HEK293 (cell line): ENCODE measurements around the gene SCN3A.

Experiments
- CTCF ChIA-PET: fragments of 350-600 bp; formaldehyde crosslinking; extraction: SDS; loops from one replicate; lab custom pipeline; 2021; ENCODE audit warnings: antibody characterized with exemption; lab: Yijun Ruan, JAX
- POLR2A ChIA-PET: fragments of 300-600 bp; formaldehyde crosslinking; extraction: SDS; loops from one replicate; lab custom pipeline; 2020; ENCODE audit warnings: antibody characterized with exemption, inconsistent platforms; lab: Yijun Ruan, JAX
- H3K27ac ChIP-seq: fragments of 200-500 bp; sonication (Bioruptor generic); 2 replicates; pipeline ENCODE4 v1.5.1; 2014; ENCODE audit warnings: low read depth, low read length, control low read depth, inconsistent platforms; ENCODE audit errors: extremely low read depth
- H3K36me3 ChIP-seq, 2 experiments: fragments of 200-500 bp in 1 of 2; sonication (Bioruptor generic) in 1 of 2; 1 replicate in 1 of 2; 2 replicates in 1 of 2; pipeline ENCODE4 v1.5.1; 2014 to 2017; ENCODE audit warnings: inconsistent platforms in 2 of 2, low read length in 2 of 2; ENCODE audit not compliant: control insufficient read depth in 2 of 2, insufficient read depth in 1 of 2
- H3K4me1 ChIP-seq: fragments of 200-500 bp; sonication (Bioruptor generic); 2 replicates; pipeline ENCODE4 v1.5.1; 2014; ENCODE audit warnings: mild to moderate bottlenecking, low read length, inconsistent platforms; ENCODE audit not compliant: control insufficient read depth, insufficient read depth
- H3K4me3 ChIP-seq: 2 replicates; pipeline ENCODE4 v1.5.1; 2011; ENCODE audit warnings: low read depth, mild to moderate bottlenecking, control low read depth, low read length, moderate library complexity
- H3K9me3 ChIP-seq: fragments of 200-500 bp; sonication (Bioruptor generic); 2 replicates; pipeline ENCODE4 v1.5.1; 2014; ENCODE audit warnings: low read depth, low read length, inconsistent platforms; ENCODE audit not compliant: control insufficient read depth, insufficient read depth
- CTCF ChIP-seq: fragments of 450-650 bp; formaldehyde crosslinking; IDR thresholded peaks from 2 replicates; pipeline ENCODE4 v1.5.1; 2016; ENCODE audit warnings: missing biosample characterization, missing genetic modification characterization
- EGR2 ChIP-seq: fragments of 450-650 bp; formaldehyde crosslinking; IDR thresholded peaks from 2 replicates; pipeline ENCODE4 v1.5.1; 2016; ENCODE audit warnings: low read depth, missing biosample characterization, missing genetic modification characterization
- GLI4 ChIP-seq: fragments of 450-650 bp; formaldehyde crosslinking; IDR thresholded peaks from 2 replicates; pipeline ENCODE4 v1.5.1; 2016; ENCODE audit warnings: missing biosample characterization, missing genetic modification characterization
- KLF16 ChIP-seq: fragments of 450-650 bp; formaldehyde crosslinking; IDR thresholded peaks from 2 replicates; pipeline ENCODE4 v1.5.1; 2017; ENCODE audit warnings: missing biosample characterization, missing genetic modification characterization
- KLF17 ChIP-seq: fragments of 450-650 bp; formaldehyde crosslinking; IDR thresholded peaks from 2 replicates; pipeline ENCODE4 v1.5.1; 2016; ENCODE audit warnings: missing biosample characterization, missing genetic modification characterization
- MEIS1 ChIP-seq: sonication (generic); formaldehyde crosslinking; IDR thresholded peaks from 2 replicates; pipeline ENCODE4 v1.8.1; 2022; ENCODE audit warnings: missing genetic modification reagents, mild to moderate bottlenecking, borderline replicate concordance
- OSR2 ChIP-seq: fragments of 450-650 bp; formaldehyde crosslinking; IDR thresholded peaks from 2 replicates; pipeline ENCODE4 v1.5.1; 2016; ENCODE audit warnings: missing biosample characterization, missing genetic modification characterization
- PRDM1 ChIP-seq: fragments of 450-650 bp; formaldehyde crosslinking; IDR thresholded peaks from 2 replicates; pipeline ENCODE4; 2016; ENCODE audit warnings: missing biosample characterization, missing genetic modification characterization
- YY2 ChIP-seq: fragments of 450-650 bp; formaldehyde crosslinking; IDR thresholded peaks from 2 replicates; pipeline ENCODE4 v1.5.1; 2016; ENCODE audit warnings: missing biosample characterization, missing genetic modification characterization
- ZBTB48 ChIP-seq: fragments of 450-650 bp; formaldehyde crosslinking; IDR thresholded peaks from 2 replicates; pipeline ENCODE4 v1.5.1; 2016; ENCODE audit warnings: missing biosample characterization, missing genetic modification characterization
- ZNF112 ChIP-seq: fragments of 450-650 bp; formaldehyde crosslinking; IDR thresholded peaks from 2 replicates; pipeline ENCODE4 v1.5.0; 2017; ENCODE audit warnings: missing biosample characterization, missing genetic modification characterization
- ZNF148 ChIP-seq: fragments of 450-650 bp; formaldehyde crosslinking; IDR thresholded peaks from 2 replicates; pipeline ENCODE4 v1.5.0; 2017; ENCODE audit warnings: missing biosample characterization, missing genetic modification characterization, borderline replicate concordance
- ZNF18 ChIP-seq: fragments of 450-650 bp; formaldehyde crosslinking; IDR thresholded peaks from 2 replicates; pipeline ENCODE4 v1.5.1; 2016; ENCODE audit warnings: missing biosample characterization, missing genetic modification characterization
- ZNF202 ChIP-seq: fragments of 450-650 bp; formaldehyde crosslinking; IDR thresholded peaks from 2 replicates; pipeline ENCODE4 v1.5.1; 2016; ENCODE audit warnings: missing biosample characterization, missing genetic modification characterization, borderline replicate concordance
- ZNF354C ChIP-seq: fragments of 450-650 bp; formaldehyde crosslinking; IDR thresholded peaks from 2 replicates; pipeline ENCODE4 v1.5.1; 2016; ENCODE audit warnings: missing biosample characterization, missing genetic modification characterization, low read depth, borderline replicate concordance
- ZNF391 ChIP-seq: fragments of 450-650 bp; formaldehyde crosslinking; IDR thresholded peaks from 2 replicates; pipeline ENCODE4 v1.5.1; 2016; ENCODE audit warnings: low read depth, missing biosample characterization, missing genetic modification characterization, borderline replicate concordance
- ZNF416 ChIP-seq: fragments of 450-650 bp; formaldehyde crosslinking; IDR thresholded peaks from 2 replicates; pipeline ENCODE4 v1.5.1; 2016; ENCODE audit warnings: missing biosample characterization, missing genetic modification characterization
- ZNF449 ChIP-seq: fragments of 450-650 bp; formaldehyde crosslinking; IDR thresholded peaks from 2 replicates; pipeline ENCODE4 v1.5.1; 2017; ENCODE audit warnings: missing biosample characterization, mild to moderate bottlenecking, missing genetic modification characterization, moderate library complexity
- ZNF48 ChIP-seq: fragments of 450-650 bp; formaldehyde crosslinking; IDR thresholded peaks from 2 replicates; pipeline ENCODE4 v1.5.1; 2016; ENCODE audit warnings: missing biosample characterization, missing genetic modification characterization
- ZNF530 ChIP-seq: fragments of 450-650 bp; formaldehyde crosslinking; IDR thresholded peaks from 2 replicates; pipeline ENCODE4 v1.5.1; 2016; ENCODE audit warnings: low read depth, missing biosample characterization, missing genetic modification characterization
- ZNF596 ChIP-seq: fragments of 450-650 bp; IDR thresholded peaks from 2 replicates; pipeline ENCODE4 v1.5.0; 2018; ENCODE audit warnings: missing biosample characterization, mild to moderate bottlenecking, missing genetic modification characterization, moderate library complexity
- ZNF664 ChIP-seq: fragments of 450-650 bp; formaldehyde crosslinking; IDR thresholded peaks from 2 replicates; pipeline ENCODE4 v1.5.1; 2016; ENCODE audit warnings: missing biosample characterization, missing genetic modification characterization
- ZNF704 ChIP-seq: fragments of 450-650 bp; formaldehyde crosslinking; IDR thresholded peaks from 2 replicates; pipeline ENCODE4 v1.5.1; 2016; ENCODE audit warnings: missing biosample characterization, missing genetic modification characterization
- ZNF777 ChIP-seq: fragments of 450-650 bp; formaldehyde crosslinking; IDR thresholded peaks from 2 replicates; pipeline ENCODE4 v1.5.1; 2017; ENCODE audit warnings: missing biosample characterization, missing genetic modification characterization, borderline replicate concordance

Gene SCN3A

GRCh38 chr2:165196411-165196810 lies 7.4 kb downstream of the SCN3A start:
- CTCF ChIA-PET: interaction anchor here (0.8 to 13.0 kb wide), 2 partner anchors 7 to 180 kb away, joined by 3 to 236 read pairs; partner anchors contain the start of gene SCN3A
- H3K9me3 ChIP-seq: no peaks in the 10 kb centered on the region
- H3K4me3 ChIP-seq: no peak overlapping the region
- POLR2A ChIA-PET: no interaction called here
- H3K36me3 ChIP-seq: no peaks in the 10 kb centered on the region
- no peak for TF ChIP-seq ZNF391 (tag by site-specific recombination)
- no peak for TF ChIP-seq ZNF530
- TF ChIP-seq ZNF449 (tag by site-specific recombination): no peak
- TF ChIP-seq ZNF777: no peak
- no peak for TF ChIP-seq KLF17 (tag by site-specific recombination)
- TF ChIP-seq ZNF596 (tag by site-specific recombination): no peak
- no peak for TF ChIP-seq CTCF (tag by site-specific recombination)
- TF ChIP-seq MEIS1: no peak
- no peak for TF ChIP-seq ZNF148 (tag by site-specific recombination)
- no peak for TF ChIP-seq ZNF704
- TF ChIP-seq ZNF354C (tag by site-specific recombination): no peak
- no peak for TF ChIP-seq EGR2 (tag by site-specific recombination)
- no peak for TF ChIP-seq ZNF202 (tag by site-specific recombination)
- TF ChIP-seq ZBTB48: no peak
- TF ChIP-seq, all 188 proteins: peak for 0
- Histone ChIP-seq H3K27ac (no peak overlapping the region), H3K4me1 (no peaks in the 10 kb centered on the region)

- Histone ChIP-seq H3K4me3 (no peak overlapping the region), H3K36me3 (no peaks in the 10 kb centered on the region)
- CTCF ChIA-PET: interaction anchor here (0.6 to 1.0 kb wide), 2 partner anchors 8 to 11 kb away, joined by 3 to 4 read pairs; partner anchors contain the start of gene SCN3A
- no peak for TF ChIP-seq ZNF777
- no peak for TF ChIP-seq ZNF112 (tag by site-specific recombination)
- TF ChIP-seq EGR2 (tag by site-specific recombination): no peak
- no peak for TF ChIP-seq ZNF664 (tag by site-specific recombination)
- TF ChIP-seq ZNF416 (tag by site-specific recombination): no peak
- TF ChIP-seq PRDM1 (tag by site-specific recombination): no peak
- TF ChIP-seq KLF16 (tag by site-specific recombination): no peak
- no peak for TF ChIP-seq OSR2 (tag by site-specific recombination)
- TF ChIP-seq GLI4 (tag by site-specific recombination): no peak
- TF ChIP-seq YY2: no peak
- TF ChIP-seq ZNF48 (tag by site-specific recombination): no peak
- no peak for TF ChIP-seq ZNF18 (tag by site-specific recombination)
- TF ChIP-seq, all 188 proteins: peak for 0
- Histone ChIP-seq H3K27ac (no peak overlapping the region), H3K9me3 (no peaks in the 10 kb centered on the region), H3K4me1 (no peaks in the 10 kb centered on the region)
- POLR2A ChIA-PET: no interaction called here
Measured at GRCh38 chr2:165193178-165193777, 10.6 kb downstream of the SCN3A start.
